Osteoblast (primary cell): Measurements from ENCODE around the gene COQ9. TPM values are rescaled to one million over a fixed set of nuclear protein-coding genes. Genes with fewer than 3 reads are reported as not detected.

Source experiments
- DNase-seq: peaks from one replicate; pipeline ENCODE4 v3.0.0; 2011; ENCODE audit warnings: low spot score, mixed read lengths; ENCODE audit not compliant: insufficient read length; ENCODE audit errors: missing footprints
- H2AFZ ChIP-seq: 2 replicates; pipeline ENCODE4 v1.6.0; 2011; ENCODE audit warnings: mild to moderate bottlenecking, low read length
- H3K27ac ChIP-seq: 2 replicates; pipeline ENCODE4 v1.5.1; 2011; ENCODE audit warnings: mild to moderate bottlenecking, low read depth, low read length, moderate library complexity
- H3K27me3 ChIP-seq: 2 replicates; pipeline ENCODE4 v1.6.0; 2012; ENCODE audit warnings: mild to moderate bottlenecking, control low read depth, inconsistent platforms, low read length, moderate library complexity; ENCODE audit not compliant: insufficient read depth
- H3K36me3 ChIP-seq: 2 replicates; pipeline ENCODE4 v1.5.1; 2011; ENCODE audit warnings: mild to moderate bottlenecking, low read length, control low read depth, moderate library complexity; ENCODE audit not compliant: insufficient read depth
- H3K4me1 ChIP-seq: 2 replicates; pipeline ENCODE4 v1.5.1; 2011; ENCODE audit warnings: mild to moderate bottlenecking, low read length, control low read depth, moderate library complexity; ENCODE audit not compliant: insufficient read depth
- H3K4me2 ChIP-seq: 2 replicates; pipeline ENCODE4 v1.6.0; 2011; ENCODE audit warnings: mild to moderate bottlenecking, low read length; ENCODE audit not compliant: insufficient read depth
- H3K4me3 ChIP-seq: fragments of 200-600 bp; sonication (generic); 3 replicates; pipeline ENCODE4 v1.5.1; 2012; ENCODE audit warnings: mild to moderate bottlenecking, low read length, inconsistent platforms; ENCODE audit not compliant: insufficient read depth
- H3K79me2 ChIP-seq: 2 replicates; pipeline ENCODE4 v1.6.0; 2012; ENCODE audit warnings: mild to moderate bottlenecking, low read length, control low read depth, inconsistent platforms; ENCODE audit not compliant: insufficient read depth
- H3K9me3 ChIP-seq: 2 replicates; pipeline ENCODE4 v1.5.1; 2011; ENCODE audit warnings: low read depth, low read length, control low read depth
- H4K20me1 ChIP-seq: 2 replicates; pipeline ENCODE4 v1.6.0; 2012; ENCODE audit warnings: mild to moderate bottlenecking, low read length, control low read depth; ENCODE audit not compliant: insufficient read depth
- total RNA-seq: library from RNA; depleted of rRNA; stranded (reverse); fragments of >200 nt; gene quantifications from 2 replicates; pipeline ENCODE4 v1.2.3, GENCODE V29; 2012
- TF ChIP-seq, protein P1 (sequence below): IDR thresholded peaks from 2 replicates; pipeline ENCODE4 v1.5.1; 2011; ENCODE audit warnings: mild to moderate bottlenecking, low read depth, low read length, moderate library complexity; ENCODE audit errors: extremely low read depth

The COQ9 gene
- total RNA-seq, 1 donor, result 39.8 TPM

DNA sequence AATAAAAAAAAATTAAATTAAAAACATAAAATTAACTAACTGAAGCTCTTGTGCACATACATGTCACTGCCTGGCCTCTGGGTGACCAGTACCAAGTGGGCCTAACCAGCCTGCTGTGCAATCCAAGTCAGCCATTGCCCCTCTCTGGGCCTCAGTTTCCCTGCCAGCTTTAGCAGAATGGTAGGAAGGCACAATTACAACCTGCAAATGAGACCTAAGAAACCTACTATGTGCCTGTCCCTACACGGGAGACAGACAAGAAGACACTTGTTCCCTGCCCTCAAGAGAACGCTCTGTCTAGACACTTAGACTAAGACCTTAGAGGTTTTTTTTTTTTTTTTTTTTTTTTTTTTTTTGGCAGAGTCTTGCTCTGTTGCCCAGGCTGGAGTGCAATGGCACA, 1.8 kb upstream of the COQ9 start:
- Histone ChIP-seq H3K9me3 (no peaks in the 10 kb centered on the region), H4K20me1 (no peaks in the 10 kb centered on the region), H3K27me3 (no peaks in the 10 kb centered on the region), H3K79me2 (peaks cover 89% of the 10 kb centered on the region), H3K27ac (peak overlapping the region; percentile 34), H2AFZ (no peak overlapping the region), H3K4me2 (no peak overlapping the region), H3K36me3 (peaks cover 7% of the 10 kb centered on the region), H3K4me1 (peaks cover 18% of the 10 kb centered on the region), H3K4me3 (no peak overlapping the region)
- no peak for DNase-seq
- TF ChIP-seq, protein P1, sequence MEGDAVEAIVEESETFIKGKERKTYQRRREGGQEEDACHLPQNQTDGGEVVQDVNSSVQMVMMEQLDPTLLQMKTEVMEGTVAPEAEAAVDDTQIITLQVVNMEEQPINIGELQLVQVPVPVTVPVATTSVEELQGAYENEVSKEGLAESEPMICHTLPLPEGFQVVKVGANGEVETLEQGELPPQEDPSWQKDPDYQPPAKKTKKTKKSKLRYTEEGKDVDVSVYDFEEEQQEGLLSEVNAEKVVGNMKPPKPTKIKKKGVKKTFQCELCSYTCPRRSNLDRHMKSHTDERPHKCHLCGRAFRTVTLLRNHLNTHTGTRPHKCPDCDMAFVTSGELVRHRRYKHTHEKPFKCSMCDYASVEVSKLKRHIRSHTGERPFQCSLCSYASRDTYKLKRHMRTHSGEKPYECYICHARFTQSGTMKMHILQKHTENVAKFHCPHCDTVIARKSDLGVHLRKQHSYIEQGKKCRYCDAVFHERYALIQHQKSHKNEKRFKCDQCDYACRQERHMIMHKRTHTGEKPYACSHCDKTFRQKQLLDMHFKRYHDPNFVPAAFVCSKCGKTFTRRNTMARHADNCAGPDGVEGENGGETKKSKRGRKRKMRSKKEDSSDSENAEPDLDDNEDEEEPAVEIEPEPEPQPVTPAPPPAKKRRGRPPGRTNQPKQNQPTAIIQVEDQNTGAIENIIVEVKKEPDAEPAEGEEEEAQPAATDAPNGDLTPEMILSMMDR, result no peak

DNA sequence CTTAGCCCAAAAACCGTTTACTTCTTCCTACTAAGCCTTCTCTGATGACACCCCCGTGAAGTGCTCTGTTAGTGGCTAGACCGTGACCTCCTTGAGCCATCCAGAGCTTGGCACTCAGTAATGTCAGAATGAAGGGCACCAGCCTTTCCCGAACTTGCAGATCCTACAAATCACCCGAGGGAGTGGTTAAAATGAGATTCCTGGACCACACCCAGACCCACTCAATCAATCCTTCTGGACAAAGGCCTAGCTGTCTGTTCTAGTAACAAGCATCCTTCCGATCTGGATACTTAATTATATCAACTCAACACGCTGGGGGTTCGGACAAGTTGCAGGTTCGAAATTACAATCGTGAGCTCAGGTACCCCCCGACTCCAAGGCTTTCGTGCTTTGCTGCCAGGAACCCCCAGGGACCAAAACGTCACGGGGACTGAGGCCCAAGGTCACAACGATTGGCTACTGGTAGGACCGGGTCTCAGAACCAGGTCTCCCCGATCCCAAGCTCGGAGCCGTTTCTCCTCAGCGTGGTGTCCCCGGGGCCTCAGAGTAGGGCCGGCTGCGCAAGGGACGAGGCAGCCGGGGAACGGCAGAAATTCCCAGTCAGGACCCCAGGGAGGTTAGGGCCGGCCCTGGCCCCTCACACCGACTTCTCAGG, 621 bp upstream of the COQ9 start:
- H3K27me3 ChIP-seq, result no peaks in the 10 kb centered on the region
- peak overlapping the region; percentile 94 for H3K4me3 ChIP-seq
- TF ChIP-seq, protein P1, result no peak
- peak overlapping the region; percentile 100 for H3K4me2 ChIP-seq
- H2AFZ ChIP-seq, result peak overlapping the region; percentile 92
- peaks cover 77% of the 10 kb centered on the region for H3K79me2 ChIP-seq
- peak; percentile 88 for DNase-seq
- H3K36me3 ChIP-seq, result peaks cover 15% of the 10 kb centered on the region
- peaks cover 18% of the 10 kb centered on the region for H3K4me1 ChIP-seq
- no peaks in the 10 kb centered on the region for H3K9me3 ChIP-seq
- peak overlapping the region; percentile 90 for H3K27ac ChIP-seq
- no peaks in the 10 kb centered on the region for H4K20me1 ChIP-seq

DNA sequence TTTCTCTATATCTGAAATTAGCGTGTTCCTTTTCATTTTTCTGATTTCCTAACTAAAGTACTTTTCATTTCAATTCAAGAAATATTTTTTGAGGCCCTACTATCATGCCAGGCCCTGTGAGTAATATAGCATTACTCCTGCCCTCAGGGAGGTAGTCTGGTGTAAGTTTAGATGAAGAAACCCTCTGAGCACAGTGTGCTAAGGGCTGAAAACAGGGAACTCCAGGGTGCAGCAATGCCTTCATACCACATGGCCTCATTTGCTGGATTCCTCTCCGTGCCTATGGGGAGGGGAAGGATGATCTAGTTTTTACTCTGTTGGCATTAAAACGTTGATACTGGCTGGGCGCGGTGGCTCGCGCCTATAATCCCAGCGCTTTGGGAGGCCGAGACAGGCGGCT, 4.7 kb downstream of the COQ9 start:
- no peak for DNase-seq
- H3K9me3 ChIP-seq, result no peaks in the 10 kb centered on the region

More for the DNA sequence above, 4.7 kb downstream of the COQ9 start:
- TF ChIP-seq, protein P1, result no peak
- H3K36me3 ChIP-seq, result peaks cover 53% of the 10 kb centered on the region
- H3K4me1 ChIP-seq, result peaks cover 11% of the 10 kb centered on the region
- H3K27ac ChIP-seq, result no peak overlapping the region
- H3K4me2 ChIP-seq, result no peak overlapping the region
- no peaks in the 10 kb centered on the region for H3K27me3 ChIP-seq
- H2AFZ ChIP-seq, result no peak overlapping the region
- H4K20me1 ChIP-seq, result no peaks in the 10 kb centered on the region
- H3K4me3 ChIP-seq, result no peak overlapping the region
- H3K79me2 ChIP-seq, result peaks cover 27% of the 10 kb centered on the region
